Right cardiac atrium (tissue), 5 donors: ENCODE measurements around the gene LHFPL5. TPM values are rescaled to one million over a fixed set of nuclear protein-coding genes. Genes with fewer than 3 reads are reported as not detected.

Source experiments
- ATAC-seq, 2 donors: fragments of 200-7000 bp; cut with Tn5 transposase; one replicate each; pipeline versions ENCODE4 v1.8.0 to v1.9.1; 2020; ENCODE audit warnings: moderate library complexity in 2 of 2, mild to moderate bottlenecking in 1 of 2
- DNase-seq, 3 donors: peaks; one replicate each; pipeline ENCODE4 v3.0.0-alpha.2; 2020
- H3K27ac ChIP-seq: one replicate; pipeline ENCODE4 v1.5.1; 2013; ENCODE audit warnings: mild to moderate bottlenecking, low read length, control low read depth, moderate library complexity
- H3K27me3 ChIP-seq: one replicate; pipeline ENCODE4 v1.6.1; 2013; ENCODE audit not compliant: control insufficient read depth, insufficient read depth
- H3K4me1 ChIP-seq: one replicate; pipeline ENCODE4 v1.6.1; 2013; ENCODE audit warnings: low read length; ENCODE audit not compliant: control insufficient read depth, insufficient read depth
- H3K4me3 ChIP-seq: one replicate; pipeline ENCODE4 v1.5.1; 2013; ENCODE audit warnings: low read length, control low read depth
- H3K9me3 ChIP-seq: one replicate; pipeline ENCODE4 v1.6.1; 2013; ENCODE audit warnings: low read length; ENCODE audit not compliant: control insufficient read depth
- WGBS: extraction: QIAGEN DNeasy Blood & Tissue Kit; methylation state at CpG from one replicate; pipeline ENCODE4 v1.1.7; 2013; 5-methylcytosine and 5-hydroxymethylcytosine counted together
- intact Hi-C, 4 donors: fragments of 100-400 bp; cut with DNase I; formaldehyde crosslinking; loops; one replicate each; pipeline versions ENCODE4 v1.11.0 to v1.14.0; 2022 to 2023
- polyA plus RNA-seq: library from polyadenylated mRNA; stranded (reverse); fragments of 200-250 nt; gene quantifications from one replicate; pipeline ENCODE4 v1.2.3, GENCODE V29; 2013
- total RNA-seq, 4 donors: library from RNA; stranded (reverse); fragmentation: NEBNext Ultra II Directional; extraction: Animal tissue kit (Norgen Biotek cat#: 25700); gene quantifications; one replicate each; pipeline ENCODE4 v1.2.1, GENCODE V29; 2021
- donor health status: healthy with polysubstance abuse.
- donor health status: DM: no; HTN: yes; CAD: no.
- donor health status: DM: no; HTN: no; CAD: no.
- donor health status: DM: no; HTN: yes; CAD: no; lungs with severe emphysema.
- donor health status: DM: yes; HTN: yes; CAD: no.

The LHFPL5 gene
- total and polyA plus RNA-seq, 5 donors, result not detected

- intact Hi-C loops, result no loop called here
- DNase-seq, result peak in 1 of 3 donors; percentile 51
- peak in 1 of 2 donors; percentile 23 for ATAC-seq
- no peak overlapping the region for H3K27ac ChIP-seq
- WGBS, result 88% methylated on average over 11 of the region's 11 CpGs
- H3K4me3 ChIP-seq, result no peak overlapping the region
- H3K9me3 ChIP-seq, result no peaks in the 10 kb centered on the region
- no peaks in the 10 kb centered on the region for H3K4me1 ChIP-seq
- no peaks in the 10 kb centered on the region for H3K27me3 ChIP-seq
Observed at GRCh38 chr6:35795453-35796071, 9.6 kb upstream of the LHFPL5 start.

GRCh38 chr6:35796236-35796635 lies 8.9 kb upstream of the LHFPL5 start:
- Histone ChIP-seq H3K27me3 (no peaks in the 10 kb centered on the region), H3K27ac (no peak overlapping the region), H3K9me3 (no peaks in the 10 kb centered on the region), H3K4me1 (no peaks in the 10 kb centered on the region), H3K4me3 (no peak overlapping the region)
- DNase-seq, result no peak
- 81% methylated on average over 4 of the region's 4 CpGs for WGBS
- intact Hi-C loops, result no loop called here
- ATAC-seq, result no peak

- Histone ChIP-seq H3K9me3 (no peaks in the 10 kb centered on the region), H3K27me3 (no peaks in the 10 kb centered on the region), H3K4me3 (no peak overlapping the region), H3K27ac (no peak overlapping the region), H3K4me1 (no peaks in the 10 kb centered on the region)
- intact Hi-C loops, result no loop called here
- DNase-seq (no peak), ATAC-seq (peak; percentile 30 to 32)
- 72% methylated on average over 8 of the region's 8 CpGs for whole genome bisulfite sequencing
Observed at GRCh38 chr6:35797837-35798526, 7.2 kb upstream of the LHFPL5 start.

- intact Hi-C loops, result no loop called here
- H3K4me3 ChIP-seq, result no peak overlapping the region
- no peaks in the 10 kb centered on the region for H3K9me3 ChIP-seq
- no peaks in the 10 kb centered on the region for H3K4me1 ChIP-seq
- DNase-seq (no peak), ATAC-seq (no peak)
- 60% methylated on average over 5 of the region's 5 CpGs for WGBS
- no peaks in the 10 kb centered on the region for H3K27me3 ChIP-seq
- H3K27ac ChIP-seq, result no peak overlapping the region
Observed at GRCh38 chr6:35798706-35799105, 6.4 kb upstream of the LHFPL5 start.

GRCh38 chr6:35801148-35801547 lies 4.0 kb upstream of the LHFPL5 start:
- Histone ChIP-seq H3K27ac (no peak overlapping the region), H3K4me3 (no peak overlapping the region), H3K9me3 (no peaks in the 10 kb centered on the region), H3K4me1 (no peaks in the 10 kb centered on the region), H3K27me3 (no peaks in the 10 kb centered on the region)
- no peak for DNase-seq
- intact Hi-C loops, result no loop called here
- no peak for ATAC-seq
- whole genome bisulfite sequencing, result 56% methylated on average over 3 of the region's 3 CpGs

- H3K4me3 ChIP-seq, result no peak overlapping the region
- no peaks in the 10 kb centered on the region for H3K9me3 ChIP-seq
- WGBS, result 33% methylated on average over 3 of the region's 3 CpGs
- no peak overlapping the region for H3K27ac ChIP-seq
- intact Hi-C loops, result no loop called here
- no peaks in the 10 kb centered on the region for H3K27me3 ChIP-seq
- no peaks in the 10 kb centered on the region for H3K4me1 ChIP-seq
- ATAC-seq (no peak), DNase-seq (no peak)
Observed at GRCh38 chr6:35808688-35809087, 3.5 kb downstream of the LHFPL5 start.

- ATAC-seq, result no peak
- Histone ChIP-seq H3K4me3 (no peak overlapping the region), H3K9me3 (no peaks in the 10 kb centered on the region), H3K4me1 (no peaks in the 10 kb centered on the region), H3K27ac (no peak overlapping the region), H3K27me3 (no peaks in the 10 kb centered on the region)
- 76% methylated on average over 5 of the region's 5 CpGs for WGBS
- intact Hi-C loops, result no loop called here
- DNase-seq, result no peak
Observed at GRCh38 chr6:35809809-35810208, 4.7 kb downstream of the LHFPL5 start.

- intact Hi-C loops, result no loop called here
- ATAC-seq (peak in 1 of 2 donors; percentile 11), DNase-seq (no peak)
- Histone ChIP-seq H3K9me3 (no peaks in the 10 kb centered on the region), H3K4me3 (no peak overlapping the region), H3K27me3 (no peaks in the 10 kb centered on the region), H3K27ac (no peak overlapping the region), H3K4me1 (no peaks in the 10 kb centered on the region)
- WGBS, result 62% methylated on average over 14 of the region's 14 CpGs
Observed at GRCh38 chr6:35810971-35811698, 6.0 kb downstream of the LHFPL5 start.

GRCh38 chr6:35811699-35811995 lies 6.5 kb downstream of the LHFPL5 start:
- ATAC-seq (no peak), DNase-seq (no peak)
- no peak overlapping the region for H3K27ac ChIP-seq
- 70% methylated on average over 6 of the region's 6 CpGs for WGBS
- H3K4me3 ChIP-seq, result no peak overlapping the region
- H3K9me3 ChIP-seq, result no peaks in the 10 kb centered on the region
- no peaks in the 10 kb centered on the region for H3K4me1 ChIP-seq
- intact Hi-C loops, result no loop called here
- H3K27me3 ChIP-seq, result no peaks in the 10 kb centered on the region

- no peak overlapping the region for H3K4me3 ChIP-seq
- no peaks in the 10 kb centered on the region for H3K9me3 ChIP-seq
- intact Hi-C loops, result no loop called here
- no peak for ATAC-seq
- H3K27me3 ChIP-seq, result no peaks in the 10 kb centered on the region
- H3K4me1 ChIP-seq, result no peaks in the 10 kb centered on the region
- no peak overlapping the region for H3K27ac ChIP-seq
- no peak for DNase-seq
Observed at GRCh38 chr6:35817515-35817914, 12.4 kb downstream of the LHFPL5 start.

GRCh38 chr6:35823601-35824000 lies 18.4 kb downstream of the LHFPL5 start:
- Histone ChIP-seq H3K4me1 (no peaks in the 10 kb centered on the region), H3K4me3 (no peak overlapping the region), H3K27ac (no peak overlapping the region), H3K27me3 (no peaks in the 10 kb centered on the region), H3K9me3 (no peaks in the 10 kb centered on the region)
- intact Hi-C loops, result no loop called here
- 87% methylated on average over 2 of the region's 2 CpGs for whole genome bisulfite sequencing
- ATAC-seq (no peak), DNase-seq (no peak)
